Endothelial cell of umbilical vein (primary cell): ENCODE measurements around the gene CEP70. TPM values are rescaled to one million over a fixed set of nuclear protein-coding genes. Genes with fewer than 3 reads are reported as not detected.

Experiments
- BruUV-seq: library from RNA; stranded (reverse); fragments of 400-500 nt; replicated peaks from 2 replicates; lab custom pipeline; 2021; lab: Mats Ljungman, UMichigan
- CTCF ChIA-PET: fragments of 300-600, 350-600 bp; sonication (Branson Sonifier 250); formaldehyde crosslinking; loops from one replicate; lab custom pipeline; 2021; ENCODE audit warnings: antibody characterized with exemption, inconsistent platforms; lab: Charles Lee
- POLR2A ChIA-PET: fragments of 300-600, 350-600 bp; sonication (Branson Sonifier 250); formaldehyde crosslinking; loops from one replicate; lab custom pipeline; 2021; ENCODE audit warnings: antibody characterized with exemption, inconsistent platforms; lab: Charles Lee
- DNase-seq: peaks from one replicate; pipeline ENCODE4 v3.0.0-alpha.2; 2011; ENCODE audit warnings: low read depth, low spot score
- FAIRE-seq: peaks from 2 replicates; lab custom pipeline; 2011; peaks lifted over from hg19 to GRCh38; lab: Jason Lieb, UNC
- H2AFZ ChIP-seq: 2 replicates; pipeline ENCODE4 v1.6.0; 2012; ENCODE audit warnings: low read depth, low read length, control low read depth, inconsistent platforms
- H3K27ac ChIP-seq: 2 replicates; pipeline ENCODE4 v1.5.1; 2011; ENCODE audit warnings: low read depth, mild to moderate bottlenecking, control low read depth, low read length, moderate library complexity; ENCODE audit not compliant: insufficient read depth
- H3K27me3 ChIP-seq, 2 experiments: 2 replicates each; pipeline versions ENCODE4 v1.6.0 to v1.6.1; 2011; ENCODE audit warnings: low read length in 2 of 2, mixed read lengths in 1 of 2; ENCODE audit not compliant: control insufficient read depth in 2 of 2, insufficient read depth in 2 of 2
- H3K36me3 ChIP-seq, 2 experiments: 2 replicates in 1 of 2; 3 replicates in 1 of 2; pipeline ENCODE4 v1.5.1; 2011; ENCODE audit warnings: low read length in 2 of 2, mild to moderate bottlenecking in 1 of 2, moderate library complexity in 1 of 2; ENCODE audit not compliant: control insufficient read depth in 2 of 2, insufficient read depth in 2 of 2; ENCODE audit errors: extremely low read depth in 1 of 2
- H3K4me1 ChIP-seq: 3 replicates; pipeline ENCODE4 v1.5.1; 2011; ENCODE audit warnings: mild to moderate bottlenecking, low read length; ENCODE audit not compliant: control insufficient read depth, insufficient read depth; ENCODE audit errors: extremely low read depth
- H3K4me2 ChIP-seq: 2 replicates; pipeline ENCODE4 v1.6.1; 2011; ENCODE audit warnings: low read length, control low read depth, mixed read lengths; ENCODE audit not compliant: insufficient read depth
- H3K4me3 ChIP-seq, 3 experiments: fragments of 200-600 bp in 1 of 3; sonication (generic), shearing (Covaris generic) in 1 of 3; replicated peaks in 1 of 3; 2 replicates each; pipeline ENCODE4 v1.5.1; 2011 to 2016; ENCODE audit warnings: control low read depth in 3 of 3, low read length in 3 of 3, mild to moderate bottlenecking in 2 of 3, inconsistent platforms in 1 of 3, low read depth in 1 of 3, moderate library complexity in 1 of 3; ENCODE audit not compliant: insufficient read depth in 1 of 3
- H3K79me2 ChIP-seq: 2 replicates; pipeline ENCODE4 v1.6.0; 2012; ENCODE audit warnings: low read length, inconsistent platforms; ENCODE audit not compliant: control insufficient read depth, insufficient read depth
- H3K9ac ChIP-seq: replicated peaks from 2 replicates; pipeline ENCODE3; 2011; ENCODE audit warnings: low read length, control low read depth; ENCODE audit not compliant: insufficient read depth; ENCODE audit errors: extremely low read depth
- H3K9me1 ChIP-seq: replicated peaks from 3 replicates; pipeline ENCODE4 v1.6.0; 2011; ENCODE audit warnings: mild to moderate bottlenecking, low read length; ENCODE audit not compliant: control insufficient read depth, insufficient read depth; ENCODE audit errors: extremely low read depth
- H3K9me3 ChIP-seq: replicated peaks from 2 replicates; pipeline ENCODE4 v1.5.1; 2012; ENCODE audit warnings: low read length, inconsistent platforms; ENCODE audit not compliant: control insufficient read depth, insufficient read depth
- H4K20me1 ChIP-seq: replicated peaks from 2 replicates; pipeline ENCODE3; 2011; ENCODE audit warnings: mild to moderate bottlenecking, low read length; ENCODE audit not compliant: control insufficient read depth, insufficient read depth; ENCODE audit errors: extremely low read depth
- CTCF ChIP-seq, 2 donors: IDR thresholded peaks; 1 replicate in 1 of 2; 2 replicates in 1 of 2; pipeline ENCODE4 v1.5.1; 2011; ENCODE audit warnings: low read length in 2 of 2, mild to moderate bottlenecking in 2 of 2, moderate library complexity in 2 of 2, control low read depth in 1 of 2, inconsistent platforms in 1 of 2, low read depth in 1 of 2; ENCODE audit not compliant: insufficient read depth in 1 of 2; ENCODE audit errors: extremely low read depth in 1 of 2
- EZH2 ChIP-seq: IDR thresholded peaks from 2 replicates; pipeline ENCODE4 v1.6.1; 2012; ENCODE audit warnings: borderline replicate concordance, low read depth, mild to moderate bottlenecking, moderate library complexity, low read length, inconsistent platforms; ENCODE audit not compliant: severe bottlenecking
- FOS ChIP-seq: IDR thresholded peaks from 2 replicates; pipeline ENCODE4 v1.6.1; 2011; ENCODE audit warnings: mild to moderate bottlenecking, low read length, moderate library complexity, borderline replicate concordance; ENCODE audit not compliant: insufficient read depth
- GATA2 ChIP-seq: IDR thresholded peaks from 2 replicates; pipeline ENCODE4 v1.7.0; 2011; ENCODE audit warnings: low read depth, mild to moderate bottlenecking, moderate library complexity, mixed read lengths, low read length; ENCODE audit not compliant: insufficient read length, insufficient read depth
- JUN ChIP-seq: IDR thresholded peaks from 2 replicates; pipeline ENCODE4 v1.6.1; 2011; ENCODE audit warnings: borderline replicate concordance, low read depth; ENCODE audit not compliant: insufficient read length, insufficient read depth
- MYC ChIP-seq: IDR thresholded peaks from one replicate; pipeline ENCODE4 v1.6.1; 2011; ENCODE audit warnings: mild to moderate bottlenecking, low read depth, low read length
- POLR2A ChIP-seq: IDR thresholded peaks from 2 replicates; pipeline ENCODE4 v1.6.1; 2012; ENCODE audit warnings: low read depth, mild to moderate bottlenecking, control low read depth, low read length
- POLR2AphosphoS5 ChIP-seq: IDR thresholded peaks from 2 replicates; pipeline ENCODE4 v1.6.1; 2012; ENCODE audit warnings: low read depth, mild to moderate bottlenecking, control low read depth, low read length, moderate library complexity; ENCODE audit not compliant: insufficient read depth
- dilution Hi-C: fragments of 300-500 bp; cut with MboI; formaldehyde crosslinking; loops from one replicate; pipeline ENCODE4 v1.15.0; 2019; ENCODE audit warnings: low sequenced_read_pairs; ENCODE audit not compliant: extremely low pct_ligation_motif_present
- intact Hi-C: fragments of 100-400 bp; cut with micrococcal nuclease; formaldehyde crosslinking; loops from one replicate; pipeline ENCODE4 v1.10.0; 2022
- polyA plus RNA-seq, 4 experiments: library from polyadenylated mRNA; depleted of rRNA in 3 of 4; stranded (reverse) in 3 of 4; unstranded in 1 of 4; fragments of >200 nt; gene quantifications; 2 replicates each; pipeline versions ENCODE4 v1.2.1 to v1.2.3, GENCODE V29; 2011 to 2012; ENCODE audit warnings: missing spikeins in 1 of 4
- total RNA-seq: library from RNA; stranded (reverse); gene quantifications from 2 replicates; pipeline ENCODE4 v1.2.3, GENCODE V29; 2021
- TF ChIP-seq, protein P1 (sequence below): IDR thresholded peaks from 2 replicates; pipeline ENCODE4 v1.6.1; 2011; ENCODE audit not compliant: insufficient read depth, insufficient read length

Gene CEP70
- total and polyA plus RNA-seq, 2 donors (not counting 3 experiments of a cell fraction or from before 2014, with no cell fraction given), result 2.1 to 16.9 TPM

DNA sequence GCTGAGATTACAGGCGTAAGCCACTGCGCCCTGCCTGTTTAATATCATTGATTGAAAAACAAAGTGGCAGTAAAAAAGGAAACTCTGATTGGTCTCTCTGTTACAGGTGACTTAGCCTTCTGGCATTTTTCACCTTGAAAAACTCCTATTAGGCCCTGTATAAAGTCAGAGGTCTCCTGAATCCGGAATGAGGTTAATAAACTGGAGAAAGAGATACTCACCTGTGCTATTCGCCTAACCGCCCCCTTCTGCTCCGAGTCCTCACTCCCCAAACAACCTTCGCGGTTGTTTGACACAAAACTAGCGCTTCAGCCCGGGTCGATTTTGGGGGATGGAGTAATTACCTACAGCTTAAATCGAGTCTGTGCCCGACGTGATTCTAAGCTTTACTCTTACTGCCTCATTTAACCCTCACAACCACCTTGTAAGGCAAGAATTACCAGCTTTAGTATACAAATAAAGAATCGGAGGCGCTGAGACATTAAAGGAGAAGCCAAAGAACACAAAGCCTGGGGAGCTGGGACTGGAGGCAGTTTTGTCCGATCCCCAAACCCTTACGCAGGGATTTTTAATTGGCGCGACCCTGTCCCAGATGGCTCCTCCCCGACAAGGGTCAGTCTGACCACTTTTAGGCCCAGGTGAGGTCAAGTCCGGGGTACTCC lies 441 bp downstream of the CEP70 start:
- Histone ChIP-seq H3K27ac (peak overlapping the region; percentile 46), H3K36me3 (no peaks in the 10 kb centered on the region), H3K27me3 (no peaks in the 10 kb centered on the region), H3K4me2 (peak overlapping the region; percentile 46), H3K4me3 (peak overlapping the region; percentile 56 to 92 (median 63)), H2AFZ (peak overlapping the region; percentile 89), H3K9ac (peak overlapping the region; percentile 80), H3K79me2 (no peaks in the 10 kb centered on the region), H3K9me1 (no peaks in the 10 kb centered on the region), H3K9me3 (no peaks in the 10 kb centered on the region), H3K4me1 (no peaks in the 10 kb centered on the region), H4K20me1 (no peaks in the 10 kb centered on the region)
- FAIRE-seq, result no peak
- DNase-seq, result no peak
- intact Hi-C loops (loop anchor here (1.0 to 10.0 kb wide), 11 partner anchors 15 to 736 kb away; partner anchors contain the start of genes FAIM and PIK3CB), dilution Hi-C loops (no loop called here)
- TF ChIP-seq EZH2 (no peak), JUN (no peak), POLR2AphosphoS5 (no peak), POLR2A (no peak), GATA2 (no peak), CTCF (IDR thresholded peaks at IDR 0.05; ENCODE audit: extremely low read depth in 1 of 2, insufficient read depth in 1 of 2, low read depth in 1 of 2, low read length in 2 of 2) (no peak), FOS (no peak), MYC (no peak)
- TF ChIP-seq, protein P1, sequence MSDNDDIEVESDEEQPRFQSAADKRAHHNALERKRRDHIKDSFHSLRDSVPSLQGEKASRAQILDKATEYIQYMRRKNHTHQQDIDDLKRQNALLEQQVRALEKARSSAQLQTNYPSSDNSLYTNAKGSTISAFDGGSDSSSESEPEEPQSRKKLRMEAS, result no peak
- POLR2A ChIA-PET, result interaction anchor here (0.7 to 2.2 kb wide), 3 partner anchors 9 to 322 kb away, joined by 3 to 11 read pairs (median 7); partner anchors contain the start of gene FAIM
- CTCF ChIA-PET, result interaction anchor here (0.7 to 8.0 kb wide), 38 partner anchors 9 to 524 kb away, joined by 3 to 182 read pairs (median 4); partner anchors contain the start of gene FAIM
- BruUV-seq, result TSS peak; percentile 64
